Activated CD4-positive, alpha-beta memory T cell treated with anti-CD3 and anti-CD28 coated beads for 36 hours (primary cell): Measurements from ENCODE around the gene CCDC142. TPM values are rescaled to one million over a fixed set of nuclear protein-coding genes. Genes with fewer than 3 reads are reported as not detected.
A peak's percentile ranks its signal among the peaks of the same experiment; 100 is the strongest.
"Not testable (repeated sequence)": the region's sequence is repeated elsewhere in the genome, so short reads cannot be mapped to it uniquely, and the experiment has no call there.

Experiments
- CTCF ChIA-PET: fragments of 350-600 bp; sonication (Branson Sonifier 250); formaldehyde crosslinking; loops from one replicate; lab custom pipeline; 2021; ENCODE audit warnings: antibody characterized with exemption, inconsistent platforms; lab: Charles Lee
- POLR2A ChIA-PET: fragments of 350-600 bp; sonication (Branson Sonifier 250); formaldehyde crosslinking; loops from one replicate; lab custom pipeline; 2021; ENCODE audit warnings: antibody characterized with exemption; lab: Charles Lee
- DNase-seq: peaks from one replicate; pipeline ENCODE4 v3.0.0-alpha.2; 2020
- H3K27ac Mint-ChIP-seq: one replicate; pipeline ENCODE4 v1.8.0; 2021; ENCODE audit warnings: mixed read lengths
- H3K27me3 Mint-ChIP-seq: one replicate; pipeline ENCODE4 v1.8.0; 2021; ENCODE audit warnings: mixed read lengths
- H3K36me3 Mint-ChIP-seq: one replicate; pipeline ENCODE4 v1.8.0; 2021; ENCODE audit warnings: mixed read lengths
- H3K4me1 Mint-ChIP-seq: one replicate; pipeline ENCODE4 v1.8.0; 2021; ENCODE audit warnings: low read depth, mixed read lengths
- H3K4me3 Mint-ChIP-seq: one replicate; pipeline ENCODE4 v1.8.0; 2021; ENCODE audit warnings: mild to moderate bottlenecking, mixed read lengths
- H3K9me3 Mint-ChIP-seq: one replicate; pipeline ENCODE4 v1.8.0; 2021; ENCODE audit warnings: mixed read lengths
- intact Hi-C: fragments of 100-400 bp; cut with micrococcal nuclease; formaldehyde crosslinking; loops from one replicate; pipeline ENCODE4 v1.15.1; 2023
- total RNA-seq, 2 experiments: library from RNA; stranded (reverse); gene quantifications; one replicate each; pipeline ENCODE4 v1.2.3, GENCODE V29; 2021

CCDC142 gene
- total RNA-seq, 2 experiments from 2014 or later = 10.1 to 10.8 TPM

DNA sequence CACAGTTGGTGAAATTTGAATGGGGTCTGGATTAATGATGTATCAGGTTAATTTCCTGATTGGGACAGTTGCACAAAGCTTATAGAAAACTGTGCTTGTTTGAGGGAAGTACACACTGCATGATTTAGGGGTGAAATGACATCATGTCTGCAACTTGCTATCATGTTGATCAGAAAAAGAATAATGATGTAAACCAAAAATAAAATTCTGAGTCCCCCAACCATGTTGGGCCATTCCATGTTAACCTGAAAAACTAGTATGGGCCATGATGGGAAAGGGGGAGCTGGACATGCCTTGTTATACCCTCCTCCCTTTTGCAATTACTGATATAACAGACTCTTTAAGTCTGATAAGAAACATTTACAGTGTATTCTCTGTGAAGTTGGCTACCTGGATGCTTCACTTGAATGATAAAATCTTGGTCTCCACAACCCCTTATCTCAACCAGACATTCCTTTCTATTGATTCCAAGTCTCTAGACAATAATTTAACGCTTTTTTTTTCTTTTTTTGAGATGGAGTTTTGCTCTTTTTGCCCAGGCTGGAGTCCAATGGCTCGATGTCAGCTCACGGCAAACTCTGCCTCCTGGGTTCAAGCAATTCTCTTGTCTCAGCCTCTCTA is 32.1 kb downstream of the CCDC142 start:
- Mint-ChIP-seq H3K4me3 (no peak overlapping the region), H3K27ac (no peak overlapping the region), H3K36me3 (peaks cover 1% of the 10 kb centered on the region), H3K27me3 (no peaks in the 10 kb centered on the region), H3K9me3 (no peaks in the 10 kb centered on the region), H3K4me1 (peaks cover 23% of the 10 kb centered on the region)
- intact Hi-C loops = loop anchor here (10.0 kb wide), 1 partner anchor 1216 kb away; the partner anchor contains the start of genes CCT7 and PRADC1
- ChIA-PET CTCF (interaction anchor here (0.7 kb wide), 1 partner anchor 471 kb away, joined by 3 read pairs; no protein-coding TSS in a partner anchor), POLR2A (no interaction called here)
- DNase-seq = no peak

GRCh38 chr2:74448771-74449170 is 34.0 kb downstream of the CCDC142 start:
- CTCF ChIA-PET = no interaction called here
- H3K4me3 Mint-ChIP-seq = no peak overlapping the region
- H3K27ac Mint-ChIP-seq = no peak overlapping the region
- intact Hi-C loops = no loop called here
- peaks cover 2% of the 10 kb centered on the region for H3K27me3 Mint-ChIP-seq
- DNase-seq = no peak
- H3K4me1 Mint-ChIP-seq = peaks cover 10% of the 10 kb centered on the region
- H3K36me3 Mint-ChIP-seq = no peaks in the 10 kb centered on the region
- POLR2A ChIA-PET = no interaction called here
- no peaks in the 10 kb centered on the region for H3K9me3 Mint-ChIP-seq

DNA sequence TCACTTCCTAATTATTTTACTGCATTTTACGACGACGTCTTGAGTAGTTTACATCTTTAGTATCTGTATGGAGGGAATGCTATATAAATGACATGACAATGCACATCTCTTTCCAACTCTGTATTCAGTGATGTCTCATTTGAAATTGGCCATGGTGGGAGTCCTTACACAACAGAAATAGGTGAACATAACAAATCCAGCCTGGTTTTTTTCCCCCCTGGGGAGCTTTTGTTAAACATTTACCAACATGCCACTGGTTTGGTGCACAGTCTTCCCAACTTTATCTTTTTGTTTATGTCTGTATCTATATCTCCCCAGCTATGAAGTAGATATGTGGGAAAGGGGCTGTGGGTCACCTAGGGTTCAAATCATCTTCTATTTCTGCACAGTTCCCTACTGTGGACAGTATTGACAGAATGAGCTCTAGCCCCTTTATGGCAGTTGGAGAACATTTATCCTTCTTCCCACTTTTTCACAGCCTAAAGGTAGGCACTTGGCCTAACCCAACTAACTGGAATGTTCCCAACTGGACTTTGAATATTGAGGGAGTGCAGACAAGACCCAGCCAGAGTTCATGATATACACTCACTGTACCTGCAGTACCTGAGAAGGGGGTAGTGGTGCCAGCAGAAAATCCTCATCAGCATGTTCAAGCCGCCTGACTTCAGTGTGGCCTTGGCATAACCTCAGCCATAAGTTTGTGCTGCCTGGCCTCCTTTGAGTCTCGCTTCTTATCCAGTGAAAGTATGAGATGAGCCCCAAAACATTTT is 35.4 kb downstream of the CCDC142 start:
- Mint-ChIP-seq H3K4me3 (no peak overlapping the region), H3K27me3 (peaks cover 3% of the 10 kb centered on the region), H3K9me3 (no peaks in the 10 kb centered on the region), H3K4me1 (peaks cover 1% of the 10 kb centered on the region), H3K36me3 (no peaks in the 10 kb centered on the region), H3K27ac (no peak overlapping the region)
- POLR2A ChIA-PET = no interaction called here
- intact Hi-C loops = no loop called here
- CTCF ChIA-PET = interaction anchor here (0.6 kb wide), 1 partner anchor 14 kb away, joined by 4 read pairs; no protein-coding TSS in a partner anchor
- no peak for DNase-seq

GRCh38 chr2:74444498-74445318 is 38.1 kb downstream of the CCDC142 start:
- no peak overlapping the region for H3K4me3 Mint-ChIP-seq
- no peaks in the 10 kb centered on the region for H3K36me3 Mint-ChIP-seq
- CTCF ChIA-PET = no interaction called here
- POLR2A ChIA-PET = no interaction called here
- H3K27me3 Mint-ChIP-seq = peaks cover 11% of the 10 kb centered on the region
- intact Hi-C loops = no loop called here
- peaks cover 10% of the 10 kb centered on the region for H3K4me1 Mint-ChIP-seq
- H3K27ac Mint-ChIP-seq = no peak overlapping the region
- DNase-seq = no peak
- no peaks in the 10 kb centered on the region for H3K9me3 Mint-ChIP-seq

- H3K4me1 Mint-ChIP-seq, intact Hi-C loops, DNase-seq, H3K36me3 Mint-ChIP-seq, H3K27ac Mint-ChIP-seq, H3K9me3 Mint-ChIP-seq: not testable (repeated sequence)
- CTCF ChIA-PET = interaction anchor here (0.7 kb wide), 1 partner anchor 41 kb away, joined by 3 read pairs; no protein-coding TSS in a partner anchor
- Mint-ChIP-seq H3K27me3 (peaks cover 23% of the 10 kb centered on the region), H3K4me3 (peak overlapping the region; percentile 65)
- POLR2A ChIA-PET = interaction anchor here (1.3 kb wide), 1 partner anchor 12 kb away, joined by 4 read pairs; no protein-coding TSS in a partner anchor
Measured at GRCh38 chr2:74442483-74443297, 40.1 kb downstream of the CCDC142 start.

DNA sequence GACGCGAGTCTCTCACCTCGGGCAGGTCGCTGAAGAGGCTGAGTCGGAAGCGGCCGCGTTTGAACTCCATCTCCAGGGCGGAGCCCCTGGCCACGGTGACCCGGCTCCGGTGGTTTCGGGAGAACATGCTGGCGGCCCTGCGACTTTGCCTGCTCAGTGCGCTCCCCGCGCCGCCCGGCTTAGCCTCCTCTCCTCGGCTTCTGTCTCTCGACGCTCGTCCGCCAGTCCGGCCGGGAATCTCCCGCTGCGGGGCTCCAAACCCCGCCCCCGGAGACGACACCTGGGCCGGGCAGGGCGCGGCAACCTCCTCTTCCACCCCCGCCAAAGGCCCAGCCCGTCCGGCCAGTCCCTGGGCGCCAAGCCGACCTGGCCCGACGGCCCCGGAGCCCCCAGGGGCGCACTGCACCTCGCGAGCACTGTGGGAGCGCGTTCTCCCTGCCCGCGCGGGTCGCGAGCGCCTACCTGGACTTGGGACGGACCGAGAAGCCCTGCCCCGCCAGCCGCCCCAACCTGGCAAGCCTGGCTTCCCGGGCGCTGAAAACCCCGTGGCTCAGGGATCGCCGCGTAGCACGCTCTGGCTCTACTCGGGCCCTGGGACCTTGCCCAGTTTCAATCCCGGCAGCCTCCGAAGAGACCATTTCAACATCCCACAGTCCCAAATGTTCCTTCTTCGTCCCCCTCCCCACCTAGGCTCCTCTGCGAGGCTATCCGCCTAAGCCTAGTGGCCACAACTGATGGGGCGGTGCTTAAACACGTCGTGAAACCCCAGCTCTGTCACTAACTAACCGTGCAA is 40.9 kb downstream of the CCDC142 start, which contains the start of gene RTKN:
RTKN (minus strand) TSS at position 248 of the 793 bp plus-strand sequence; CDS start at position 127, 121 bp downstream.
- Mint-ChIP-seq H3K36me3 (no peaks in the 10 kb centered on the region), H3K9me3 (no peaks in the 10 kb centered on the region), H3K27me3 (peaks cover 23% of the 10 kb centered on the region), H3K4me1 (peaks cover 10% of the 10 kb centered on the region), H3K4me3 (peak within 1 kb of the TSS; percentile 65), H3K27ac (no peak within 1 kb of the TSS)
- intact Hi-C loops = no loop called here
- DNase-seq = no peak
- ChIA-PET CTCF (interaction anchor here (0.7 to 2.3 kb wide), 2 partner anchors 13 to 40 kb away, joined by 3 to 12 read pairs; partner anchors contain the start of gene INO80B), POLR2A (interaction anchor here (1.3 kb wide), 1 partner anchor 12 kb away, joined by 4 read pairs; no protein-coding TSS in a partner anchor)

- CTCF ChIA-PET = interaction anchor here (1.4 to 2.3 kb wide), 2 partner anchors 14 to 17 kb away, joined by 3 to 12 read pairs; partner anchors contain the start of gene INO80B
Measured at GRCh38 chr2:74441170-74441689, 41.6 kb downstream of the CCDC142 start.

DNA sequence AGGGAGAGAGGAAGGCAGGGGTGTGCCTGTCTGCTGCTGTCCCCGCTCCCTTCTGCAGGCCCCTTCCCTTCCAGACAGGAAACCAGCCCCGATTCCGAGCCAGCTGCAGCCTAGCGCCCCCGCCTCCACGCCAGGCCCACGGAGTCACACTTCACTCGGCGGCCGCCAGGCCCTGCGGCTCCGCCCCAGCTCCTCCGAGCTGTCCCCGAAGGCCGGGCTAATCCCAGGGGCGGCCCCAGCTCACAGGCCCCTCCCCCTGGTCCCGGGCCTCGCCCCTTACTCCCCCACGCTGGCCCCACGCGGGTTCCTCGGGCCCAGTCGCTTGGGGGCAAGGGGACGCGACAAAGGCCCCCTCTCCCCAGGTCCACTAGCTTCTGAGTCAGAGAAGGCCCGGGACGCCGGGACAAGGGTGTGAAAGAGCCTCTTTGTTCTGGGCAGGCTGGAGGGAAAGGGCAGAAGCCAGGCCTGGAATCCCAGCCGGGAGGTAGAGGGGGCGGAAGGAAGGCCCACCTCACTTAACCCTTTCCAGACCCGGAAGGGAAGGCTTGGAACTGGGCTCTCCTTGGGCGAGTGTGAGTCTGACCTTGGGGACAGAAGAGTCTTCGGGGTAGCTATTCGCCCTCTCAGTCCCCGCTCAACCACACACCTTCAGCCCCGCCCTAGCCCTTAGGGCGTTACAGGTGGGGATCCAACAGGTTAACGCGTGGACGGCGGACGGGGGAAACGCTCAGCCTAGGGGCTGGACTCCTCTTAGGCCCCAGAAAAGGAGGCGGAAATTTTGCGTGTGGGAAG is 42.2 kb downstream of the CCDC142 start:
- no peaks in the 10 kb centered on the region for H3K36me3 Mint-ChIP-seq
- H3K4me3 Mint-ChIP-seq = no peak overlapping the region
- CTCF ChIA-PET = interaction anchor here (1.0 to 2.3 kb wide), 3 partner anchors 14 to 191 kb away, joined by 3 to 12 read pairs (median 3); partner anchors contain the start of gene INO80B
- peak; percentile 69 for DNase-seq
- peaks cover 10% of the 10 kb centered on the region for H3K4me1 Mint-ChIP-seq
- no peaks in the 10 kb centered on the region for H3K9me3 Mint-ChIP-seq
- intact Hi-C loops = loop anchor here (1.0 kb wide), 1 partner anchor 14 kb away; no protein-coding TSS in a partner anchor
- H3K27me3 Mint-ChIP-seq = peaks cover 23% of the 10 kb centered on the region
- no peak overlapping the region for H3K27ac Mint-ChIP-seq
- POLR2A ChIA-PET = interaction anchor here (1.0 kb wide), 1 partner anchor 18 kb away, joined by 3 read pairs; no protein-coding TSS in a partner anchor

More at GRCh38 chr2:74441170-74441689, 41.6 kb downstream of the CCDC142 start:
- H3K9me3 Mint-ChIP-seq = no peaks in the 10 kb centered on the region
- H3K36me3 Mint-ChIP-seq = no peaks in the 10 kb centered on the region
- H3K27ac Mint-ChIP-seq = no peak overlapping the region
- H3K4me1 Mint-ChIP-seq = peaks cover 10% of the 10 kb centered on the region
- peak; percentile 53 for DNase-seq
- H3K27me3 Mint-ChIP-seq = peaks cover 23% of the 10 kb centered on the region
- POLR2A ChIA-PET = no interaction called here
- no peak overlapping the region for H3K4me3 Mint-ChIP-seq
- intact Hi-C loops = no loop called here

DNA sequence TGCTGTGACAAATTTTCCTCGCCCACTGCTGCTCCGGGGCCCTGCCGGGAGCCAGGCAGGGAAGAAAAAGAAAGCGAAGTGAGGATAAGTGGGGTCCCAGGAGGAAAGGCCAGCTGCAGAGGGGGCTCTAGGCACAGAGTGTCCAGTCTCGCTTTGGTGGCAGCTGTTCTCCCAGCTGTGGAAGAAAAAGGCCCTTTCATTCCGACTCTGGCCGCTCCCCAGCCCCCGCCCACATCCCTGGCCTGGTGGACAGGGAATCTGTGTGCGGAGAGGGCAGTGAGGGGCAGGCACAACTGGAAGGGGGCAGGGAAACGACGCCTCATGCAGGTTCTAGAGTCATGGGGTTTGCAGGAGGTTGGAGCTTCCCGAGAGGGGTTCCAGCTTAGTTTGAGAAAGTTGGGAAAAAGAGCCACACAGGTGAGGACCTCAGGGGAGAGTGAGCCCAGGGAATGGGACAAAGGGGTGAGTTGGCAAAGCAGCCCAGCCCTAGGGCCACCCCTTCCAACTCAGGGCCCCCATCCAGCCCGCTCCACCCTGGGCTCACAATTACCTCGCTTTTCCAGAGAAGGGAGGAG is 42.9 kb downstream of the CCDC142 start:
- POLR2A ChIA-PET = interaction anchor here (1.0 kb wide), 1 partner anchor 18 kb away, joined by 3 read pairs; no protein-coding TSS in a partner anchor
- Mint-ChIP-seq H3K4me3 (no peak overlapping the region), H3K4me1 (peaks cover 10% of the 10 kb centered on the region)

More for the DNA sequence above, 42.9 kb downstream of the CCDC142 start:
- CTCF ChIA-PET = interaction anchor here (1.0 to 2.3 kb wide), 3 partner anchors 15 to 190 kb away, joined by 3 to 12 read pairs (median 3); partner anchors contain the start of gene INO80B
- no peaks in the 10 kb centered on the region for H3K9me3 Mint-ChIP-seq
- no peaks in the 10 kb centered on the region for H3K36me3 Mint-ChIP-seq
- peaks cover 23% of the 10 kb centered on the region for H3K27me3 Mint-ChIP-seq
- no peak overlapping the region for H3K27ac Mint-ChIP-seq
- intact Hi-C loops = loop anchor here (1.0 kb wide), 1 partner anchor 14 kb away; no protein-coding TSS in a partner anchor
- no peak for DNase-seq
